Endodermal cell (in vitro differentiated cells): Measurements from ENCODE around the gene RAPGEF1. TPM values are rescaled to one million over a fixed set of nuclear protein-coding genes. Genes with fewer than 3 reads are reported as not detected.

ENCODE experiments used
- DNase-seq: peaks from one replicate; pipeline ENCODE4 v3.0.0-alpha.2; 2017
- H3K27ac ChIP-seq: 2 replicates; pipeline ENCODE4 v1.5.1; 2013; ENCODE audit warnings: mild to moderate bottlenecking, low read depth, low read length, moderate library complexity
- H3K27me3 ChIP-seq: 2 replicates; pipeline ENCODE4 v1.6.1; 2013; ENCODE audit warnings: mild to moderate bottlenecking, low read length, moderate library complexity; ENCODE audit not compliant: insufficient read depth, control insufficient read depth, poor library complexity, severe bottlenecking
- H3K36me3 ChIP-seq: 2 replicates; pipeline ENCODE4 v1.7.0; 2013; ENCODE audit warnings: mild to moderate bottlenecking, low read length, moderate library complexity; ENCODE audit not compliant: control insufficient read depth, insufficient read depth
- H3K4me1 ChIP-seq: one replicate; pipeline ENCODE4 v1.7.0; 2013; ENCODE audit warnings: low read length; ENCODE audit not compliant: control insufficient read depth, insufficient read depth
- H3K4me3 ChIP-seq: 2 replicates; pipeline ENCODE4 v1.5.1; 2013; ENCODE audit warnings: mild to moderate bottlenecking, low read length, moderate library complexity
- H3K9ac ChIP-seq: 2 replicates; pipeline ENCODE4 v1.6.1; 2013; ENCODE audit warnings: mild to moderate bottlenecking, low read length, moderate library complexity; ENCODE audit not compliant: poor library complexity, severe bottlenecking; ENCODE audit errors: extremely low read depth
- H3K9me3 ChIP-seq: 2 replicates; pipeline ENCODE4 v1.6.1; 2013; ENCODE audit warnings: mild to moderate bottlenecking, low read length, moderate library complexity; ENCODE audit not compliant: control insufficient read depth
- H3K27ac Mint-ChIP-seq: 2 replicates; pipeline ENCODE4 v1.8.0; 2020; ENCODE audit warnings: mixed read lengths
- H3K27me3 Mint-ChIP-seq: 2 replicates; pipeline ENCODE4 v1.8.0; 2021; ENCODE audit warnings: mild to moderate bottlenecking, mixed read lengths; ENCODE audit not compliant: insufficient read depth
- H3K36me3 Mint-ChIP-seq: 2 replicates; pipeline ENCODE4 v1.8.0; 2020; ENCODE audit warnings: low read depth, mixed read lengths
- H3K4me1 Mint-ChIP-seq: 2 replicates; pipeline ENCODE4 v1.8.0; 2020; ENCODE audit warnings: mixed read lengths
- H3K4me3 Mint-ChIP-seq: 2 replicates; pipeline ENCODE4 v1.8.0; 2020; ENCODE audit warnings: mild to moderate bottlenecking, moderate library complexity, mixed read lengths
- H3K9me3 Mint-ChIP-seq: 2 replicates; pipeline ENCODE4 v1.8.0; 2020; ENCODE audit warnings: mild to moderate bottlenecking, mixed read lengths
- CTCF ChIP-seq: fragments of 200-600 bp; sonication (generic); conservative IDR thresholded peaks from 2 replicates; pipeline ENCODE4 v1.5.0; 2021; ENCODE audit warnings: antibody characterized with exemption, mild to moderate bottlenecking
- WGBS, 2 experiments: methylation state at CpG; one replicate each; pipeline versions ENCODE4 v1.1.5 to v1.1.7; 2013; ENCODE audit warnings: missing lambda C conversion rate in 2 of 2, mixed read lengths in 1 of 2; ENCODE audit not compliant: insufficient coverage in 1 of 2, insufficient read length in 1 of 2; 5-methylcytosine and 5-hydroxymethylcytosine counted together
- total RNA-seq, 2 donors: library from RNA; stranded (reverse); fragmentation: NEBNext Ultra II Directional in 1 of 2; extraction: Animal tissue kit (Norgen Biotek cat#: 25700) in 1 of 2; gene quantifications; 2 replicates in 1 of 2; 3 replicates in 1 of 2; pipeline ENCODE4 v1.2.1, GENCODE V29; 2021

The RAPGEF1 gene
- total RNA-seq, 2 donors from 2014 or later, result 63.4 to 85.5 TPM

- H3K4me1 ChIP-seq, result peaks cover 10% of the 10 kb centered on the region
- WGBS, 2 experiments, result 73 to 83% methylated on average over 11 to 14 of the region's 14 CpGs
- peaks cover 1% of the 10 kb centered on the region for H3K36me3 ChIP-seq
- no peaks in the 10 kb centered on the region for H3K9me3 ChIP-seq
- no peak overlapping the region for H3K4me3 ChIP-seq
- Mint-ChIP-seq H3K4me3 (no peak overlapping the region), H3K36me3 (peaks cover 36% of the 10 kb centered on the region), H3K9me3 (no peaks in the 10 kb centered on the region), H3K27me3 (no peaks in the 10 kb centered on the region), H3K27ac (peak overlapping the region; percentile 97), H3K4me1 (peaks cover 29% of the 10 kb centered on the region)
- no peaks in the 10 kb centered on the region for H3K27me3 ChIP-seq
- TF ChIP-seq CTCF, result no peak
- H3K27ac ChIP-seq, result peak overlapping the region; percentile 89
- DNase-seq, result peak; percentile 60
- H3K9ac ChIP-seq, result peak overlapping the region; percentile 45
Observed at GRCh38 chr9:131609099-131609830, 130.6 kb downstream of the RAPGEF1 start.

GRCh38 chr9:131608493-131609037 lies 131.3 kb downstream of the RAPGEF1 start:
- Mint-ChIP-seq H3K27ac (peak overlapping the region; percentile 97), H3K36me3 (peaks cover 37% of the 10 kb centered on the region), H3K4me3 (no peak overlapping the region), H3K27me3 (no peaks in the 10 kb centered on the region), H3K4me1 (peaks cover 29% of the 10 kb centered on the region), H3K9me3 (no peaks in the 10 kb centered on the region)
- TF ChIP-seq CTCF, result no peak
- Histone ChIP-seq H3K36me3 (no peaks in the 10 kb centered on the region), H3K27ac (peak overlapping the region; percentile 89), H3K4me3 (no peak overlapping the region), H3K4me1 (peaks cover 10% of the 10 kb centered on the region), H3K27me3 (no peaks in the 10 kb centered on the region), H3K9ac (peak overlapping the region; percentile 45), H3K9me3 (no peaks in the 10 kb centered on the region)
- 15 to 69% methylated on average over 6 to 12 of the region's 12 CpGs for WGBS, 2 experiments
- peak; percentile 91 for DNase-seq

- Histone ChIP-seq H3K27ac (no peak overlapping the region), H3K9me3 (no peaks in the 10 kb centered on the region), H3K4me1 (peaks cover 10% of the 10 kb centered on the region), H3K4me3 (no peak overlapping the region), H3K27me3 (no peaks in the 10 kb centered on the region), H3K36me3 (peaks cover 5% of the 10 kb centered on the region), H3K9ac (no peak overlapping the region)
- no peak for DNase-seq
- Mint-ChIP-seq H3K27ac (peak overlapping the region; percentile 97), H3K4me3 (no peak overlapping the region), H3K4me1 (peaks cover 19% of the 10 kb centered on the region), H3K27me3 (no peaks in the 10 kb centered on the region), H3K9me3 (no peaks in the 10 kb centered on the region), H3K36me3 (peaks cover 40% of the 10 kb centered on the region)
- TF ChIP-seq CTCF, result no peak
- 91 to 93% methylated on average over 8 of the region's 8 CpGs for WGBS, 2 experiments
Observed at GRCh38 chr9:131607591-131607990, 132.3 kb downstream of the RAPGEF1 start.
